Sigmoid colon (tissue), 4 donors: ENCODE results near the gene TMEM108.

Experiments
- POLR2AphosphoS5 ChIP-seq, 4 donors: sonication (generic); formaldehyde crosslinking; IDR thresholded peaks; one replicate each; pipeline ENCODE4 v1.6.1; 2017; ENCODE audit warnings: antibody characterized with exemption in 4 of 4
- TF ChIP-seq, protein P1 (sequence below), 4 experiments: fragments of 450-650 bp in 3 of 4; fragments of 200-600 bp in 1 of 4; IDR thresholded peaks; one replicate each; pipeline ENCODE4 v1.5.1; 2016 to 2019; ENCODE audit warnings: antibody characterized with exemption in 4 of 4, mild to moderate bottlenecking in 3 of 4, moderate library complexity in 2 of 4

DNA sequence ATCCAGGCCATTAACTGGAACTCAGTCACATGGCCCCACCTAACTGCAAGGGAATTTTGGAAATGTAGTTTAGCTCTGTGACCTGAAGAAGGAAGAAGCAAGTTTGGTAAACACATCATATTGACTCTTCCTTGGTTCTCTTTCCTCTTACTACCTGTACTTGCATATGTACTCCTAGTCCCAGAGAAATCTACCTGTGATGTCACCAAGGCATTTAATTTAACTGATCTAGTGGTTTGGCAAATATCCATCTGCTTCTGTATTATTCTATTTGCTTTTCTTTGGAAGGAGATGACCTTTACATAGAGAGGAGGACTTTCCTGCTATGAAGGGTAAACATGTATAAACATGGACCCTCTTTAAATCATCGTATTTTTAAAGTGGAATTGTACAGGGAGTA lies 150.8 kb downstream of the TMEM108 start:
- TF ChIP-seq, protein P1, sequence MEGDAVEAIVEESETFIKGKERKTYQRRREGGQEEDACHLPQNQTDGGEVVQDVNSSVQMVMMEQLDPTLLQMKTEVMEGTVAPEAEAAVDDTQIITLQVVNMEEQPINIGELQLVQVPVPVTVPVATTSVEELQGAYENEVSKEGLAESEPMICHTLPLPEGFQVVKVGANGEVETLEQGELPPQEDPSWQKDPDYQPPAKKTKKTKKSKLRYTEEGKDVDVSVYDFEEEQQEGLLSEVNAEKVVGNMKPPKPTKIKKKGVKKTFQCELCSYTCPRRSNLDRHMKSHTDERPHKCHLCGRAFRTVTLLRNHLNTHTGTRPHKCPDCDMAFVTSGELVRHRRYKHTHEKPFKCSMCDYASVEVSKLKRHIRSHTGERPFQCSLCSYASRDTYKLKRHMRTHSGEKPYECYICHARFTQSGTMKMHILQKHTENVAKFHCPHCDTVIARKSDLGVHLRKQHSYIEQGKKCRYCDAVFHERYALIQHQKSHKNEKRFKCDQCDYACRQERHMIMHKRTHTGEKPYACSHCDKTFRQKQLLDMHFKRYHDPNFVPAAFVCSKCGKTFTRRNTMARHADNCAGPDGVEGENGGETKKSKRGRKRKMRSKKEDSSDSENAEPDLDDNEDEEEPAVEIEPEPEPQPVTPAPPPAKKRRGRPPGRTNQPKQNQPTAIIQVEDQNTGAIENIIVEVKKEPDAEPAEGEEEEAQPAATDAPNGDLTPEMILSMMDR (IDR thresholded peaks at IDR 0.05): no peak
- no peak for TF ChIP-seq POLR2AphosphoS5 (IDR thresholded peaks at IDR 0.05)
